GM23338 (cell line): Measurements from ENCODE around the gene XXYLT1. TPM values are rescaled to one million over a fixed set of nuclear protein-coding genes. Genes with fewer than 3 reads are reported as not detected.
A peak's percentile ranks its signal among the peaks of the same experiment; 100 is the strongest.

ENCODE experiments used
- ATAC-seq: fragments of 200-7000 bp; cut with Tn5 transposase; 3 replicates; pipeline ENCODE4 v1.9.1; 2020
- DNase-seq: peaks from one replicate; pipeline ENCODE4 v3.0.0-alpha.2; 2015; ENCODE audit warnings: low spot score
- H2AFZ ChIP-seq: fragments of 200-600 bp; sonication (generic); 2 replicates; pipeline ENCODE4 v1.8.0; 2016; ENCODE audit warnings: antibody characterized with exemption, mild to moderate bottlenecking, moderate library complexity
- H3F3A ChIP-seq: fragments of 200-600 bp; sonication (generic); replicated peaks from 2 replicates; pipeline ENCODE4 v1.8.0; 2017; ENCODE audit warnings: antibody characterized with exemption, mixed run types, low read depth
- H3K27ac ChIP-seq: fragments of 200-600 bp; sonication (generic); 2 replicates; pipeline ENCODE4 v1.6.1; 2016; ENCODE audit warnings: low read depth
- H3K27me3 ChIP-seq: fragments of 200-600 bp; sonication (generic); 2 replicates; pipeline ENCODE4 v1.8.0; 2016; ENCODE audit warnings: mild to moderate bottlenecking, mixed run types, moderate library complexity; ENCODE audit not compliant: insufficient read depth
- H3K36me3 ChIP-seq: fragments of 200-600 bp; sonication (generic); 2 replicates; pipeline ENCODE4 v1.8.0; 2016; ENCODE audit warnings: mild to moderate bottlenecking; ENCODE audit not compliant: insufficient read depth
- H3K4me1 ChIP-seq: fragments of 200-600 bp; sonication (generic); 2 replicates; pipeline ENCODE4 v1.8.0; 2016; ENCODE audit warnings: mild to moderate bottlenecking, moderate library complexity; ENCODE audit not compliant: insufficient read depth
- H3K4me2 ChIP-seq: fragments of 200-600 bp; sonication (generic); 2 replicates; pipeline ENCODE4 v1.7.1; 2017; ENCODE audit warnings: mixed run types
- H3K4me3 ChIP-seq: fragments of 200-600 bp; sonication (generic); 2 replicates; pipeline ENCODE4 v1.6.1; 2016; ENCODE audit warnings: mixed run types
- H3K79me2 ChIP-seq: fragments of 200-600 bp; sonication (generic); replicated peaks from 2 replicates; pipeline ENCODE4 v1.8.0; 2017; ENCODE audit warnings: mild to moderate bottlenecking; ENCODE audit not compliant: insufficient read depth
- H3K9me2 ChIP-seq: fragments of 200-600 bp; sonication (generic); 2 replicates; pipeline ENCODE4 v1.8.0; 2017; ENCODE audit not compliant: insufficient read depth
- H4K20me1 ChIP-seq: fragments of 200-600 bp; sonication (generic); replicated peaks from 2 replicates; pipeline ENCODE4 v1.8.0; 2017; ENCODE audit warnings: mild to moderate bottlenecking; ENCODE audit not compliant: insufficient read depth
- H3K27ac Mint-ChIP-seq: 2 replicates; pipeline ENCODE4 v1.8.0; 2020; ENCODE audit warnings: inconsistent platforms, mild to moderate bottlenecking, moderate library complexity, mixed read lengths
- H3K27me3 Mint-ChIP-seq: 3 replicates; pipeline ENCODE4 v1.8.0; 2022; ENCODE audit warnings: low read depth, mild to moderate bottlenecking, moderate library complexity, mixed read lengths, inconsistent platforms; ENCODE audit not compliant: insufficient read depth, poor library complexity
- H3K36me3 Mint-ChIP-seq: 3 replicates; pipeline ENCODE4 v1.8.0; 2021; ENCODE audit warnings: low read depth, mild to moderate bottlenecking, inconsistent platforms, moderate library complexity, mixed read lengths
- H3K4me1 Mint-ChIP-seq: 3 replicates; pipeline ENCODE4 v1.8.0; 2020; ENCODE audit warnings: mild to moderate bottlenecking, inconsistent platforms, mixed read lengths
- H3K4me3 Mint-ChIP-seq: 3 replicates; pipeline ENCODE4 v1.8.0; 2021; ENCODE audit warnings: moderate library complexity, mild to moderate bottlenecking, inconsistent platforms, mixed read lengths
- H3K9me3 Mint-ChIP-seq: 3 replicates; pipeline ENCODE4 v1.8.0; 2020; ENCODE audit warnings: moderate library complexity, mild to moderate bottlenecking, inconsistent platforms, mixed read lengths
- CTCF ChIP-seq, 2 experiments: fragments of 200-600 bp in 1 of 2; sonication (generic) in 1 of 2; conservative IDR thresholded peaks; 2 replicates each; pipeline versions ENCODE4 v1.5.1 to v1.6.1; 2016 to 2017; ENCODE audit warnings: antibody characterized with exemption in 2 of 2, low read depth in 2 of 2, mild to moderate bottlenecking in 2 of 2, moderate library complexity in 1 of 2
- ETS1 ChIP-seq: IDR thresholded peaks from 2 replicates; pipeline ENCODE4 v1.6.1; 2016; ENCODE audit warnings: antibody characterized with exemption
- EZH2phosphoT487 ChIP-seq: fragments of 200-600 bp; sonication (generic); IDR thresholded peaks from one replicate; pipeline ENCODE4 v1.8.1; 2018; ENCODE audit warnings: antibody characterized with exemption; ENCODE audit not compliant: unreplicated experiment
- JUNB ChIP-seq: IDR thresholded peaks from one replicate; pipeline ENCODE4 v1.6.1; 2016; ENCODE audit warnings: antibody characterized with exemption; ENCODE audit not compliant: unreplicated experiment
- NANOG ChIP-seq: IDR thresholded peaks from 2 replicates; pipeline ENCODE4 v1.6.1; 2016; ENCODE audit warnings: antibody characterized with exemption, borderline replicate concordance
- STAT1 ChIP-seq: IDR thresholded peaks from one replicate; pipeline ENCODE4 v1.6.1; 2016; ENCODE audit warnings: antibody characterized with exemption; ENCODE audit not compliant: unreplicated experiment
- ZNF114 ChIP-seq: fragments of 250-450 bp; sonication (Bioruptor Pico); IDR thresholded peaks from 2 replicates; pipeline ENCODE4 v1.5.0; 2020; ENCODE audit warnings: mild to moderate bottlenecking, moderate library complexity
- ZNF331 ChIP-seq: fragments of 250-450 bp; sonication (Bioruptor Pico); IDR thresholded peaks from 2 replicates; pipeline ENCODE4 v1.5.0; 2020; ENCODE audit warnings: low read depth, mild to moderate bottlenecking, moderate library complexity
- polyA plus RNA-seq: library from polyadenylated mRNA; unstranded; fragments of >200 nt; fragmentation: Nextera tagmentation; extraction: Ambion mirVana; gene quantifications from 2 replicates; pipeline ENCODE4 v1.2.1, GENCODE V29; 2016
- total RNA-seq: library from RNA; depleted of rRNA; stranded (reverse); fragments of >200 nt; shearing (Covaris generic); gene quantifications from 2 replicates; pipeline ENCODE4 v1.2.3, GENCODE V29; 2014

The XXYLT1 gene
- total and polyA plus RNA-seq, 2 experiments from 2014 or later: 13.5 to 34.8 TPM

GRCh38 chr3:195196266-195196665 is 74.7 kb downstream of the XXYLT1 start:
- peak overlapping the region; percentile 21; the same call in 1 of the 2 replicates for H3K27ac Mint-ChIP-seq
- ATAC-seq (peak; percentile 41), DNase-seq (no peak)
- H3K27ac ChIP-seq: no peak overlapping the region
- peaks cover 9% of the 10 kb centered on the region for H3K36me3 ChIP-seq
- no peak overlapping the region for H2AFZ ChIP-seq
- H3F3A ChIP-seq: no peaks in the 10 kb centered on the region
- peaks cover 6% of the 10 kb centered on the region for H3K27me3 Mint-ChIP-seq
- H3K4me3 Mint-ChIP-seq: no peak overlapping the region
- no peak overlapping the region for H3K4me3 ChIP-seq
- peaks cover 8% of the 10 kb centered on the region for H3K9me3 Mint-ChIP-seq
- H3K79me2 ChIP-seq: peaks cover 80% of the 10 kb centered on the region
- H3K27me3 ChIP-seq: no peaks in the 10 kb centered on the region
- peaks cover 10% of the 10 kb centered on the region for H3K4me1 ChIP-seq
- 0 out of 2 replicates have a peak, but pooled peaks cover 4% of the 10 kb centered on the region for H3K9me2 ChIP-seq
- peaks cover 32% of the 10 kb centered on the region for H3K4me1 Mint-ChIP-seq
- H3K36me3 Mint-ChIP-seq: peaks cover 11% of the 10 kb centered on the region; the same call in 2 of the 3 replicates
- no peak overlapping the region for H3K4me2 ChIP-seq
- TF ChIP-seq CTCF (conservative IDR thresholded peaks at IDR 0.05; ENCODE audit: low read depth in 2 of 2) (no peak), STAT1 (no peak)
- H4K20me1 ChIP-seq: no peaks in the 10 kb centered on the region; the same call in none of the 2 replicates

GRCh38 chr3:195195321-195196209 is 75.4 kb downstream of the XXYLT1 start:
- Histone ChIP-seq H4K20me1 (no peaks in the 10 kb centered on the region; the same call in none of the 2 replicates), H3K27me3 (no peaks in the 10 kb centered on the region), H3K9me2 (0 out of 2 replicates have a peak, but pooled peaks cover 4% of the 10 kb centered on the region), H3K36me3 (peaks cover 12% of the 10 kb centered on the region), H3K79me2 (peaks cover 85% of the 10 kb centered on the region), H3F3A (no peaks in the 10 kb centered on the region), H3K4me3 (no peak overlapping the region), H2AFZ (no peak overlapping the region), H3K27ac (no peak overlapping the region), H3K4me1 (peaks cover 10% of the 10 kb centered on the region), H3K4me2 (no peak overlapping the region)
- no peak for TF ChIP-seq ZNF331 (CRISPR knock-in tag)
- ATAC-seq: peak; percentile 99
- peak; percentile 78 for DNase-seq
- H3K9me3 Mint-ChIP-seq: peaks cover 12% of the 10 kb centered on the region
- H3K27me3 Mint-ChIP-seq: peaks cover 6% of the 10 kb centered on the region
- H3K27ac Mint-ChIP-seq: peak overlapping the region; percentile 56; the same call in 1 of the 2 replicates
- H3K36me3 Mint-ChIP-seq: peaks cover 15% of the 10 kb centered on the region; the same call in 2 of the 3 replicates
- H3K4me1 Mint-ChIP-seq: peaks cover 32% of the 10 kb centered on the region
- no peak overlapping the region for H3K4me3 Mint-ChIP-seq

DNA sequence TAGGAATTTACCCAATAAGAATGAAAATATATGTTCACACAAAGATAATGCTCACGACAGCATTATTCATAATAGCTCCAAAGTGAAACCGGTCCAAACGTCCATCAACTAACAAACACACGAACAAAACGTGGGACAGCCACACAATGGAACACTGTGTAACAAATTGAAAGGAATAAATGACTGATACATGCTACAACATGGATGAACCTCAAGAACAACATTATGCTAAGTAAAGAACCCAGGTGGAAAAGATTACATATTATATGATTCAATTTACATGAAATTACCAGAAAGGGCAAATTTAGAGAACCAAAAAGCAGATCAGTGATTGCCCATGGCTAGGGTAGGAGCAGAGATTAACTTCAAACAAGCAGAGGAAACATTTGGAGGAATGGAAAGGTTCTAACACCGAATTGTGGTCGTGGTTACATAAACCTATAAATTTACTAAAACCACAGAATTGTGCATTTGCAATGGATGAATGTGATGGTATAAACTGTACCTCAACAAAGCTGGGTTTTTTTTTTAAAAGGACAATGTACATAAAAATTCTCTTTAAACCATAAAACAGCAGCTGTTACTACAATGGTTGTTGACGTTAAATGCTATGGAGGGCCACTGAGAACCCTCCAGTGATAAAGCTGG is 76.3 kb downstream of the XXYLT1 start:
- no peaks in the 10 kb centered on the region; the same call in none of the 2 replicates for H4K20me1 ChIP-seq
- peaks cover 15% of the 10 kb centered on the region; the same call in 2 of the 3 replicates for H3K36me3 Mint-ChIP-seq
- H3K4me1 ChIP-seq: peaks cover 10% of the 10 kb centered on the region
- no peak overlapping the region for H3K27ac ChIP-seq
- ATAC-seq: no peak
- no peak overlapping the region for H2AFZ ChIP-seq
- no peak overlapping the region for H3K4me3 ChIP-seq
- H3K9me3 Mint-ChIP-seq: peaks cover 12% of the 10 kb centered on the region
- peaks cover 12% of the 10 kb centered on the region for H3K36me3 ChIP-seq
- no peak overlapping the region for H3K4me3 Mint-ChIP-seq
- H3F3A ChIP-seq: no peaks in the 10 kb centered on the region
- 0 out of 2 replicates have a peak, but pooled peaks cover 1% of the 10 kb centered on the region for H3K9me2 ChIP-seq
- peaks cover 6% of the 10 kb centered on the region for H3K27me3 Mint-ChIP-seq
- no peak overlapping the region for H3K4me2 ChIP-seq
- peaks cover 33% of the 10 kb centered on the region for H3K4me1 Mint-ChIP-seq
- no peak for DNase-seq
- peaks cover 88% of the 10 kb centered on the region for H3K79me2 ChIP-seq
- H3K27me3 ChIP-seq: no peaks in the 10 kb centered on the region
- no peak overlapping the region for H3K27ac Mint-ChIP-seq
- TF ChIP-seq CTCF (conservative IDR thresholded peaks at IDR 0.05; ENCODE audit: low read depth in 2 of 2) (no peak), ETS1 (no peak), JUNB (no peak), NANOG (no peak), EZH2phosphoT487 (no peak), ZNF331 (CRISPR knock-in tag) (no peak), STAT1 (no peak), ZNF114 (CRISPR knock-in tag) (no peak)
